ENCODE data around the gene CHAT.

The CHAT gene

DNA sequence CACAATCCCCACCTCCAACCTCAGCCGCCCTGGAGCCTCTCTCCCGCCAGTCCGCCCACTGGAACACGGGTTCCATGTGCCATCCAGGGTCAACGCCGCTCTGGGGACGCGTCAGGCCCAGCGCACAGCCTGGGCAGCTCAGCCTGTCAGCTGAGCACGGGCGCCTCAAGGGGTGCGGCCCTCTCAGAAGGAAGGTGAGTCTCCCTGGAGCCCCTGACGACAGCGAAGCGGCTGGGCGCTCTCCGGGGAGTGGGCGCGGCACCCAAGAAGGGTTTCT, 4.9 kb upstream of the CHAT start:
- no peaks in the 10 kb centered on the region for H3K9me3 ChIP-seq (ENCODE audit: insufficient read depth, low read depth, low read length)
- no peaks in the 10 kb centered on the region for H3K79me2 ChIP-seq (ENCODE audit: insufficient read depth, low read length)
- no peaks in the 10 kb centered on the region for H3K4me1 ChIP-seq (ENCODE audit: insufficient read depth, low read length, poor library complexity, severe bottlenecking)
- no peak overlapping the region for H3K4me2 ChIP-seq (ENCODE audit: low read depth, low read length, poor library complexity, severe bottlenecking)
- no peak for TF ChIP-seq EZH2phosphoT487 (IDR thresholded peaks at IDR 0.05; ENCODE audit: borderline replicate concordance)
- TF ChIP-seq, protein P1, sequence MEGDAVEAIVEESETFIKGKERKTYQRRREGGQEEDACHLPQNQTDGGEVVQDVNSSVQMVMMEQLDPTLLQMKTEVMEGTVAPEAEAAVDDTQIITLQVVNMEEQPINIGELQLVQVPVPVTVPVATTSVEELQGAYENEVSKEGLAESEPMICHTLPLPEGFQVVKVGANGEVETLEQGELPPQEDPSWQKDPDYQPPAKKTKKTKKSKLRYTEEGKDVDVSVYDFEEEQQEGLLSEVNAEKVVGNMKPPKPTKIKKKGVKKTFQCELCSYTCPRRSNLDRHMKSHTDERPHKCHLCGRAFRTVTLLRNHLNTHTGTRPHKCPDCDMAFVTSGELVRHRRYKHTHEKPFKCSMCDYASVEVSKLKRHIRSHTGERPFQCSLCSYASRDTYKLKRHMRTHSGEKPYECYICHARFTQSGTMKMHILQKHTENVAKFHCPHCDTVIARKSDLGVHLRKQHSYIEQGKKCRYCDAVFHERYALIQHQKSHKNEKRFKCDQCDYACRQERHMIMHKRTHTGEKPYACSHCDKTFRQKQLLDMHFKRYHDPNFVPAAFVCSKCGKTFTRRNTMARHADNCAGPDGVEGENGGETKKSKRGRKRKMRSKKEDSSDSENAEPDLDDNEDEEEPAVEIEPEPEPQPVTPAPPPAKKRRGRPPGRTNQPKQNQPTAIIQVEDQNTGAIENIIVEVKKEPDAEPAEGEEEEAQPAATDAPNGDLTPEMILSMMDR (conservative IDR thresholded peaks at IDR 0.05; ENCODE audit: low read length), result no peak
- H3K4me3 ChIP-seq (ENCODE audit: low read length, poor library complexity, severe bottlenecking), result no peak overlapping the region
- no peaks in the 10 kb centered on the region for H3F3A ChIP-seq (ENCODE audit: low read depth)
- H4K20me1 ChIP-seq (ENCODE audit: insufficient read depth, low read length, poor library complexity, severe bottlenecking), result no peaks in the 10 kb centered on the region
- no peak overlapping the region for H2AFZ ChIP-seq (ENCODE audit: low read length)
- H3K27me3 ChIP-seq (ENCODE audit: insufficient read depth, low read length, poor library complexity, severe bottlenecking), result no peaks in the 10 kb centered on the region
- H3K36me3 ChIP-seq (ENCODE audit: insufficient read depth, low read length), result no peaks in the 10 kb centered on the region
- no peak overlapping the region for H3K9ac ChIP-seq (ENCODE audit: low read depth, low read length, poor library complexity, severe bottlenecking)
- H3K9me2 ChIP-seq (replicated peaks; ENCODE audit: low read depth, low read length), result no peaks in the 10 kb centered on the region

DNA sequence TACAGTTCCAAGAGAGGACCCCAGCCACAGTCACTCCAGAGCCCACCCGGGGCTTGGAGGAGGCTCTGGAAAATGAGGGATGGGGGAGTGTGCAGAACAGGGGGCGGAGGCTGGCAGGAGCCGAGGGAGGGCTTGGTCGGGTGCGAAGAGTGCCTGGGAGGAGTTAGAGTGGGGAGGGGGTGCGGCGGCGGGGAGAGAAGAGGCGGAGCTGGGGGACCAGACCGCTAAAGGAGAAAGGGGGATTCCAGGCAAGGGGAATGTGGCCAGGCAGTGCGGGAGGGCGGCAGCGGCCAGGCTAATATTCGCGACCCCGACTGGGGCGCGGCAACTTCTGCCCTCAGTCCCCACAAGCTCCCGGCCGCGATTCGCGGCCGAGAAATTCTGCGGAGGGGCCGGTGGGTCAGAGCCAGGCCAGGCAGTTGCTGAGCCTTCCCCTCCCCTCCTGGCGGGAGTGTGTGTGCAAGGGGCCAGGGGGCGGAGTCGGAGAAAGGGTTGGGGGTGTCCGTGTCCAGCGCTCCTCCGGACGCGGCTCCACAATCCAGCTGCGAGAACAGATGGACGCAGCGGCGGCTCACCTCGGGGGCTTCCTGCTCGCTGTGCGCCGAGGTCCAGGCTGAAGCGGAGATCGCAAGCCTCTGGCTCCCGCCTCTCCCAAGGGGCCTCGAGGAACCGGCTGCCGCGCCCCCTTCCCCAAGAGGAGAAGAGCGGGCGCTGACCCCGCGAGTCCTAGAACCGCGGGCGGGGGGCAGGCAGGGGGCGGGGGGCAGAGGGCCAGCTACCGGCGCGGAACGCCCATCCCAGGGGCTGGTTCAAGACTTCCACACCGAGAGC, 4.3 kb upstream of the CHAT start:
- Histone ChIP-seq H3K4me2 (ENCODE audit: low read depth, low read length, poor library complexity, severe bottlenecking) (no peak overlapping the region), H3K9me2 (replicated peaks; ENCODE audit: low read depth, low read length) (no peaks in the 10 kb centered on the region), H4K20me1 (ENCODE audit: insufficient read depth, low read length, poor library complexity, severe bottlenecking) (no peaks in the 10 kb centered on the region), H2AFZ (ENCODE audit: low read length) (no peak overlapping the region), H3K4me1 (ENCODE audit: insufficient read depth, low read length, poor library complexity, severe bottlenecking) (no peaks in the 10 kb centered on the region), H3K9ac (ENCODE audit: low read depth, low read length, poor library complexity, severe bottlenecking) (no peak overlapping the region), H3K4me3 (ENCODE audit: low read length, poor library complexity, severe bottlenecking) (no peak overlapping the region), H3K36me3 (ENCODE audit: insufficient read depth, low read length) (no peaks in the 10 kb centered on the region), H3K9me3 (ENCODE audit: insufficient read depth, low read depth, low read length) (no peaks in the 10 kb centered on the region), H3K27me3 (ENCODE audit: insufficient read depth, low read length, poor library complexity, severe bottlenecking) (peaks cover under 1% of the 10 kb centered on the region), H3K79me2 (ENCODE audit: insufficient read depth, low read length) (no peaks in the 10 kb centered on the region), H3F3A (ENCODE audit: low read depth) (no peaks in the 10 kb centered on the region)
- TF ChIP-seq EZH2phosphoT487 (IDR thresholded peaks at IDR 0.05; ENCODE audit: borderline replicate concordance), result no peak
- TF ChIP-seq, protein P1 (conservative IDR thresholded peaks at IDR 0.05; ENCODE audit: low read length), result no peak

DNA sequence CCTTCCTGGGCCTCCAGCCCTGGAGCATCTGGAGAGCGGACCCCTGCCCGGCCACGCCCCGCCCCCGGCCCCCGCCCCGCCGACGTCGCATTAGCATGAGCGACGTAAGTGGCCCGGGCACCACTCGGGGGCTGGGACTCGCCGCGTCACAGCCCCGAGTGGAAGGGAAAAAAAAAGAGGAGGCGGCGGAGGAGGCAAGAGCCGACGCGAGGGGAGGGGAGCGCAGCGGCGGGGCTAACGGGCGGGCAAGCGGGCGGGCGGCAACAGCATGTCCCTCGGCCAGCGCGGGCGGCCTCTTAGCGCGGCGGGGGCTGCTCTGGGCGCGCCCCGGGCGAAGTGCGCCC, 3.8 kb upstream of the CHAT start, which contains the start of gene SLC18A3:
SLC18A3 (plus strand) TSS at position 197 of the 344 bp plus-strand sequence. CDS start 431 bp downstream, outside the sequence.
- Histone ChIP-seq H4K20me1 (ENCODE audit: insufficient read depth, low read length, poor library complexity, severe bottlenecking) (no peaks in the 10 kb centered on the region), H3K36me3 (ENCODE audit: insufficient read depth, low read length) (no peaks in the 10 kb centered on the region), H3K4me3 (ENCODE audit: low read length, poor library complexity, severe bottlenecking) (no peak within 1 kb of the TSS), H3F3A (ENCODE audit: low read depth) (no peaks in the 10 kb centered on the region), H3K9ac (ENCODE audit: low read depth, low read length, poor library complexity, severe bottlenecking) (no peak within 1 kb of the TSS), H3K9me2 (replicated peaks; ENCODE audit: low read depth, low read length) (no peaks in the 10 kb centered on the region), H3K79me2 (ENCODE audit: insufficient read depth, low read length) (no peaks in the 10 kb centered on the region), H2AFZ (ENCODE audit: low read length) (no peak within 1 kb of the TSS), H3K9me3 (ENCODE audit: insufficient read depth, low read depth, low read length) (no peaks in the 10 kb centered on the region), H3K27me3 (ENCODE audit: insufficient read depth, low read length, poor library complexity, severe bottlenecking) (peaks cover 4% of the 10 kb centered on the region), H3K4me2 (ENCODE audit: low read depth, low read length, poor library complexity, severe bottlenecking) (no peak within 1 kb of the TSS), H3K4me1 (ENCODE audit: insufficient read depth, low read length, poor library complexity, severe bottlenecking) (no peaks in the 10 kb centered on the region)
- TF ChIP-seq EZH2phosphoT487 (IDR thresholded peaks at IDR 0.05; ENCODE audit: borderline replicate concordance), result no peak
- TF ChIP-seq, protein P1 (conservative IDR thresholded peaks at IDR 0.05; ENCODE audit: low read length), result no peak
